Activated CD8-positive, alpha-beta memory T cell treated with anti-CD3 and anti-CD28 coated beads, Interleukin-2, amount 50 U/mL, for 48 hours (primary cell): ENCODE data around the gene NCBP1.
"Not testable (repeated sequence)": the region's sequence is repeated elsewhere in the genome, so short reads cannot be mapped to it uniquely, and the experiment has no call there.

Source experiments
- DNase-seq: peaks from one replicate; pipeline ENCODE4 v3.0.0-alpha.2; 2020

Gene NCBP1

DNA sequence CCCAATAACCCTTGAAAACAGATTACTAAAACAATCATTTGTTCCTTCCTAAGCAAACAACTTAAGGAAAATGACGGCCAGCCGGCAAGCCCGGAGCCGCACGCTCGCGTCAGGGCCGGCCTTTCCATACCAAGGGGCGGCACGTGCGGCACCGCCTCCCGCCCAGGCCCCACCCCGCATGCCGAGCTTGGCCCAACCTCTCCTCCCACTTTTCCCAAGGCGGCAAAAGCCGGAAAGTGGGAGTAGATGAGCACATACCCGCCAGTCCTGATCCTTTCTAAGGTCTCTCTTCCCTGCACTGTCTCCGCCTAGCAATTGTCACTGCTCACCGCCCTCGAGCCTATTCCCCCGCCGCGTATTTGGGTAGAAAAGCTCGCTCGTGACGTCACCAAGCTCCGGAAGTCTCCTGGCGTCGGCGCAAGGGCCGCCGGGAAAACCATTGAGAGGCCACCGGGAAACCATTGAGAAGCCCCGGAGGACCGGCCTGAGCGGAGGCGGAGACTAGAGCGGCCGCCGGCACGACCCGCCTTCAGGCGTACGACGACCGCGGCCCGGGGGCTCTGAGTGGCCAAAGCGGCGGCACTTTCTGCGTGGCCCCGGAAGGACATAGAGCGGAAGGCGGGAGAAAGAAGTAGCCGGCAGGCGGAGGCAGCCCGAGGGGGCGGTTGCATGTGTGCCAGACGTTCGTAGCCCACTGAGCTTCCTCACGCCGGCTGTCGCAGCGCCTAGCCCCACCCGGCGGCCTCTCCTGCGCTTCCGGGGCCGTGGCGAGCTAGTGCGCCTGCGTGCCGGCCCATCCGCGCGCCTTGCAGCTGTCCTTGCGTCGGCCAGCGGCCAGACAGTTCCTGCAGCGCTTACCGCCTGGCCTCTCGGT, at the start of gene NCBP1, which contains the start of gene TSTD2:
Gene NCBP1, plus strand, starts transcription at position 837 of the 874 bp plus-strand sequence. CDS start 61 bp downstream, outside the sequence.
Gene TSTD2, minus strand, starts transcription at position 384 of the 874 bp plus-strand sequence. CDS start 5,806 bp downstream, outside the sequence.
- peak; percentile 95 for DNase-seq

DNA sequence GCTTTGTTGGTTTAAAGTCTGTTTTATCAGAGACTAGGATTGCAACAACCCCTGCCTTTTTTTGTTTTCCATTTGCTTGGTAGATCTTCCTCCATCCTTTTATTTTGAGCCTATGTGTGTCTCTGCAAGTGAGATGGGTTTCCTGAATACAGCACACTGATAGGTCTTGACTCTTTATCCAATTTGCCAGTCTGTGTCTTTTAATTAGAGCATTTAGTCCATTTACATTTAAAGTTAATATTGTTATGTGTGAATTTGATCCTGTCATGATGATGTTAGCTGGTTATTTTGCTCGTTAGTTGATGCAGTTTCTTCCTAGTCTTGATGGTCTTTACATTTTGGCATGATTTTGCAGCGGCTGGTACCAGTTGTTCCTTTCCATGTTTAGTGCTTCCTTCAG, 48.8 kb upstream of the NCBP1 start:
- not testable (repeated sequence) for DNase-seq

- DNase-seq, result not testable (repeated sequence)
Observed at GRCh38 chr9:97586909-97587308, 46.7 kb upstream of the NCBP1 start.

DNA sequence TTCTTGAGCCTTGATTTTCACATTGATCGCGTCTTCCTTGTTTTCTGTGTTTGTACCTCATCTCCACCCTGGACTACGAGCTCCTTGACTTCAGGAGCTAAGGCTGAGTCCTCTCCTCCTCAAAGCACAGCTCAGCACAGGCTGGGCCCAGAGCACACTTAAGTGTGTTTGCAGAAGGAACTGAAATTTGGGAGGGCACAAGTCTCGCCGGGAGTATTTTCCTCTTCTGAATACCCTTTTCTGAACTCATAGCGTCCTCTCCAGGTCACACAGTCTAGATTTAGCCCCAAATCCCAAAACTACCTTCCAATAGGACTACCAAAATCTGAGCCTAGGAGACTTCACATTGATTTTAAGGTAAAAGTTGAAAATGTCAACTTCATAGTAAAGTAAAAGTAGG, 42.1 kb upstream of the NCBP1 start:
- no peak for DNase-seq

DNA sequence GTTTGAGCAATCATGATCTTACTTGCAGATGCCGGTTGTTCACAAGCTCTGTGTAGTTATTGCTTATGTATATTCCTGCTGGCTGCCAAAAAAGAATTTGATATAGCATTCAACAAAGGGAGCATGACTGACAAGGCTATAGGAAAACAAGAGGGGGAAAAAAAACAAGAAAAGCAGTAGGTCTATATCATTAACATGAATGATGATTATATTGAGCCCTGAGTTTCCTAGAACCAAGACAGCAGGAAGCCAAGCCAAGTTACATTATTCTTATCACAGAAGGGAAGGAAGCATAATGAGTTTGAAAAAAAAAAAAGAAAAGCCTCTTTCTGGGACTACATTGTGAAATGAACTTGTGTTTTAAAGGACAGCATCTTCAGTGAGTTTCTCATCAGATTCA, 41.5 kb upstream of the NCBP1 start:
- no peak for DNase-seq

DNA sequence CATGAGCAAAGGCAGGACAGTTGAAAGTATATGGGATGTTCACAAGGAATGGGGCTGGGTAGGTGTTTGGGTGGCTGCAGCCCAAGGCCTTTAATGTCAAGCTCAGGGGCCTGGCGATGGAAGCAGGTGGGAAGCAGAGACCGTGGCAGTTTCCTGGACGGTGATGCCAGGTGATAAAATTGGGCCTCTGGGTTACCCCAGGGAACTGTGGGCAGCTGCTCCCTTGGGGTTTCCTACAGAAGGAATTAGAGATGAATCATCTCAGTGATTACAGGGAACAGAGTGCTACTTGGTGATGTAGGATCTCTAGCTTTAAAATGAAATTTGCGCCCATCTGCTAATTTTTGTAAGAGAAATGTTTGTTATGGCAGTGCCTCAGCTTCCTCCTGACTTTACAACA, 39.7 kb upstream of the NCBP1 start:
- DNase-seq, result no peak

- no peak for DNase-seq
Observed at GRCh38 chr9:97594381-97594921, 39.2 kb upstream of the NCBP1 start.

DNA sequence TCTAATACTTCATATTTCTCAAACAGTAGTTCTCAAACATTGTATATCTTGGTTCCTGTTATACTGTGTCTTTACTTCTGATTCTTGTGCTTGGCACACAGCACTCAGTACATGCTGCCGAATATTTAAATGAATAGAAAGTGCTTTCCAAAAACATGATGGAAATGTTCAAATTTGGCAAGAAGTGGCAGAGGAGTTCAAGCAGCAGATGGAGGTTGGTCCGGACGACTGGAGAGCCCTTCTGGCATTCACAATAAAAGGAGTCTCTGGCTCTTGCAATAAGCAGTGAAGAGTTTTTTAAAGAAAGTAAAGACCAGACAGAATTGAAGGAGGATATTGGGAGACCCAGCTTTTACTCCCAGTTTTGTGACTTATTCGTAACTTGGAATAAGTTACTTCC, 36.7 kb upstream of the NCBP1 start:
- no peak for DNase-seq

DNA sequence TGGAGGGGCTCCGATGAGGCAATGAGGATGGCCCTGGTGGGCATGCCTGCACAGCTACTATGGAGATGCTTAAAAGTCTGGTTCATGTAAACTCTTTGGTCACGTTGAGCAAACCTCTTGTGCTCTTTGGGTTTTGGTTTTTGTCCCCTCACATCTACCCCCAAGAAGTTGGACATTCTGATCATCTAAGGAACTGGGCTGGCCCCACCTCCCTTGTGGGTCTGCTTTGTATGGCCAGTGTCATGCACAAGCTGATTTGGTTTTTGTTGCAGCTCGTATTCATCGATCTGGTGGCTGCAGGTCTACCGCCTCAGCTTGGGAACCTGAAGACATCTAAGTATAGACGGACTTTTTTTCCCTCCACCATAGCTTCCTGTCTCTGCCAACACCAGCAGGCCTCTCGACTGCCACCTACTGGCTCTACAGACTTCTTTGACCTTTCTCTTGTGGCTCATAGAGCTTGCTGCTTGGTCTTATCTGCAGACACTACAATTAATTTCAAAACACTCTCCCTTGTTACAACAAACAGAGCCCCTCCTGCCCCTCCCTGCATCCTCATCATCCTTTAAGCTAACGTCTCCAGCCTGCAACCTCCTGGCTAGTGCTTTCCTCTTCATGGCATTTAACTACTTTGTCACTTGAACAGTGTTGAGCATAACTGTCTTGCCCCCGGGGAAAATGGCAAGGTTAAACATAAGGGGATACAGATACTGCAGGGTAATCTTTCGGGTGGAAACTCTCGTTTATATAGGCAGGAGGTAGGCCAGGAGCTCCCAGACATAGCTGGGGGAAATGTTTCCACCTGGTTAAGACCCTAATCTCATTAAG, 34.9 kb upstream of the NCBP1 start:
- peak; percentile 72 for DNase-seq

DNA sequence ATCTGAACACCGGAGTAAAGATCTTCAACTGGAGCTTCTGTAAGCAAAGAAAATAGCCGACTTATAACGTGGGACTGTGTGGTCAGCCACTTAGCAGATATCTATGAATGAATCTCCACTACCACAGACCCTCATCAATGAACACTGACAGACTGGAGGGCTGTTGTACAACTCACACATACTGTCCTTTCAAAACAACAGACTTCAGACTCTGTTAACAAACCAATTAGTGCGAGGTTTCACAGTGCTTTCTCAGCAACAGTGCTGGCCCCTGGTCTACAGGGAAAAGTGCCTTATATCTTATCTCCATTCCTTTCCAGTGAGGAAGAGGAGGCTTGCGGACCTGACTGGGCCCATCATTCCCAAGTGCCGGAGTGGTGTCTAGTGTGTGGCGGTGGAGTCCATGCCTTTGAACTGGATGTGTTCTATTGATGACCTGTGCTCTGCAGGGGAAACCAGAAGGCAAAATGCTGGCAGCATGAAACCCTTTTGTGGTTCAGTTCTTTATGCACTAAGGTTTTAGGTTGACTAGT, 34.2 kb upstream of the NCBP1 start:
- no peak for DNase-seq

- no peak for DNase-seq
Observed at GRCh38 chr9:97600531-97601227, 32.9 kb upstream of the NCBP1 start.

- no peak for DNase-seq
Observed at GRCh38 chr9:97601228-97601898, 32.3 kb upstream of the NCBP1 start.

DNA sequence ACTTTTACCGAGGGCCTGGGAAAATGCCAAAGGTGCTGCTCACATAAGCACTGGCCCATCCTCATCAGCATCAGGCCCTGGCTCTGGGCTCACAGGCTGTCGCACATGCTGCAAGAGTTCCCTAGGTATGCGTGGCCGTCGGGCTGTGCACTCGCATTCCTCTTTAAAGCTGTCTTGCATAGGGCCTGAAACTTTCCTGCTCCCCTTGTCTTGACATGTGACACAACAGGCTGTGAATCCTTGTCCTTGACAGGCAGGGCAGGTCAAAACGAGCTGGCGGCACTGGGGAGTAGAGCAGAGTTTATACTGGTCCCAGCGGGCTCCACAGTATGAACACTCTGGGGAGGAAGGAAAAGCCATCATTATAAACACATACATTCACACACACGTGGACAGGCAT, 31.2 kb upstream of the NCBP1 start:
- no peak for DNase-seq

GRCh38 chr9:97604901-97605645, 28.5 kb upstream of the NCBP1 start:
- no peak for DNase-seq

GRCh38 chr9:97615439-97616072, 18.1 kb upstream of the NCBP1 start:
- DNase-seq, result no peak

DNA sequence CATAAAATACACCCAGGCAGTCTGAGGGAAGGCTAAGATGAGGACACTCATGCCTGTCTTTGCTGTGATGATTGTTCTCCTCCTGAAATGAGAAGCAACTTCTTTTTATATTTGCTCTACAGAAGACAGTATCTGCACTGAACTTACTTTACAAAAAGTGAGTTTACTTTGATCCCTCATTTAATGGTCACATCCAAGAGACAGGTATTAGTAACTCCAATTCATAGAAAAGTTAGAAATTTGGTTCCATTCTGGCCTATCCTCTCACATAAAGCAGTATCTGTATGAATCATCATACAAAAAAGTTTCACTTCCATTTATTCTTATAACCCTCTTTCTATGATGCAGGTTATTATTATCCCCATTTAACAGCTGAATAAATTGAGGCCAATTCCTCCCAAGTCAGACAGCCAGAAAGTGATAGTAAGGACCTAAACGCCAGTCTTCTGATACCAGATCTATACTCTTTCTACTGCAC, 15.6 kb upstream of the NCBP1 start:
- no peak for DNase-seq

DNA sequence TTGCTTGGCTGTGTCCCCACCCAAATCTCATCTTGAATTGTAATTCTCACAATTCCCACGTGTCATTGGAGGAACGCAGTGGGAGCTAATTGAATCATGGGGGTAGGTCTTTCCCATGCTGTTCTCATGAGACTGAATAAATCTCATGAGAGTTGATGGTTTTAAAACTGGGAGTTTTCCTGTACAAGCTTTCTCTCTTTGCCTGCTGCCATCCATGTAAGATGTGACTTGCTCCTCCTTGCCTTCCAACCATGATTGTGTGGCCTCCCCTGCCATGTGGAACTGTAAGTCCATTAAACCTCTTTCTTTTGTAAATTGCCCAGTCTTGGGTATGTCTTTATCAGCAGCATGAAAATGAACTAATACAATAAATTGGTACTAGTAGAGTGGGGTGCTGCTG, 13.6 kb upstream of the NCBP1 start:
- DNase-seq, result not testable (repeated sequence)

DNA sequence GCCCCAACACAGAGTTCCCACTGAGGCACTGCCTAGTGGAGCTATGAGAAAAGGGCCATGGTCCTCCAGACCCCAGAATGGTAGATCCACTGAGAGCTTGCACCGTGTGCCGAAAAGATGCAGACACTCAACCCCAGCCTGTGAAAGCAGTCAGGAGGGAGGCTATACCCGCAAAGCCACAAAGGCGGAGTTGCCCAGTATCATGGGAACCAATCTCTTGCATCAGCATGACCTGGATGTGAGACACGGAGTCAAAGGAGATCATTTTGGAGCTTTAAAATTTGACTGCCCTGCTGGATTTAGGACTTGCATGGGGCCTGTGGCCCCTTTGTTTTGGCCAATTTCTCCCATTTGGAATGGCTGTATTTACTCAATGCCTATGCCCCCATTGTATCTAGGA, 11.1 kb upstream of the NCBP1 start:
- not testable (repeated sequence) for DNase-seq

- no peak for DNase-seq
Observed at GRCh38 chr9:97623946-97624345, 9.7 kb upstream of the NCBP1 start.

DNA sequence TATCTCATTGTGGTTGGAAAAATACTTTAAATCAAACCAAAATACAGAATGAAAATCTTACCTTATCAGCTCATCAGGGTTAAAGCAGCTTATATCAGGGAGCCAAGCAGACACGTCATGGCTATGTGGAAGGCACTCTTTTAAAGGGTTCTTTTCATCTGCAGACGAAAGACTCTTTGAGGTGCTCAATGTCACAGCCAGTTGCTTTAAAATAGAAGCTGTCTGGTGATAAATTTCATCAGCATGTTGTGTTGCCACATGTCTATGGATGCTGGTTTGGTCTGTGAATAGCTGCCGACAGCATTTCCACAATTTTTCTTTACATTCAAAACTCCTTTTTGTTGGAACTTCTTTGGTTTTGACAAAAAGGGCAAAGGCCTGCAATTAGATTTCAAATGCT, 8.0 kb upstream of the NCBP1 start:
- no peak for DNase-seq

- DNase-seq, result no peak
Observed at GRCh38 chr9:97627624-97628023, 6.0 kb upstream of the NCBP1 start.
